Fibroblast of skin of abdomen (primary cell): Measurements from ENCODE around the gene WDFY3.

Source experiments
- DNase-seq: peaks from one replicate; pipeline ENCODE4 v3.0.0-alpha.2; 2013

Gene WDFY3

GRCh38 chr4:84905646-84906045, 60.8 kb downstream of the WDFY3 start:
- DNase-seq = peak; percentile 5

GRCh38 chr4:84901740-84902281, 64.7 kb downstream of the WDFY3 start:
- no peak for DNase-seq

DNA sequence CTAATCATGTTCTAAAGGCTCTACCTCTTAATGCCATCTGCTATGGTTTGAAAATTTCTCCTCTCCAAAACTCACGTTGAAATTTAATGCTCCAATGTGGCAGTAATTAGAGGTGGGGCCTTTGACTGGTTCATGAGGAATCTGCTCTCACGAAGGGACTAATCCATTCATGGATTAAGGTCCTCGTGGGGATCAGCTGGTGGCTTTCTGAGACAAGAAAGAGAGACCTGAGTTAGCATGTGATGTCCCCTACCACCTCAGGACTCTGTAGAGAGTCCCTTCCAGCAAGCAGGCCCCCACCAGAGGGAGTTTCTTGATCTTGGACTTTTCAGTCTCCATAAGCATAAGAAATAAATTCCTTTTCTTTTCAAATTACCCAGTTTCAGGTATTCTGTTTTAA, 65.3 kb downstream of the WDFY3 start:
- DNase-seq = no peak

- no peak for DNase-seq
Measured at GRCh38 chr4:84899616-84900015, 66.9 kb downstream of the WDFY3 start.

- no peak for DNase-seq
Measured at GRCh38 chr4:84897516-84897915, 69.0 kb downstream of the WDFY3 start.

DNA sequence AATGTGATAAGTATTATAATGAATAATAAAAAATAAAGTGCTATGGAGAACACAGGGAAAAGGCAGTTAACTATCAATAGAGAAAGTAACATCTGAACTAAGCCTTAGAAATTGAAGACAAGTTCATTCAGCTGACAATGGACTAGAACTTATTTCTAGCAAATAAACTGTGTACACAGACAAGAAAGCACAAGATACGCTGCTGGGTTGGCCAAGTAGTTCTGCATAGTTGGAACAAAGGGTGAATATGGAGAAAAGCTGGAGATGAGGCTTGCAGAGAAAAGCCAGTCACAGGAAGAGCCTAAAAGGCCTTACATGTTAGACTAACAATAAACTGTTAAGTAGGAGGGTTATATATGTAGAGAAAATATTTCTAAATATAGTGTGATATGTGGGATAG, 71.2 kb downstream of the WDFY3 start:
- DNase-seq = no peak

DNA sequence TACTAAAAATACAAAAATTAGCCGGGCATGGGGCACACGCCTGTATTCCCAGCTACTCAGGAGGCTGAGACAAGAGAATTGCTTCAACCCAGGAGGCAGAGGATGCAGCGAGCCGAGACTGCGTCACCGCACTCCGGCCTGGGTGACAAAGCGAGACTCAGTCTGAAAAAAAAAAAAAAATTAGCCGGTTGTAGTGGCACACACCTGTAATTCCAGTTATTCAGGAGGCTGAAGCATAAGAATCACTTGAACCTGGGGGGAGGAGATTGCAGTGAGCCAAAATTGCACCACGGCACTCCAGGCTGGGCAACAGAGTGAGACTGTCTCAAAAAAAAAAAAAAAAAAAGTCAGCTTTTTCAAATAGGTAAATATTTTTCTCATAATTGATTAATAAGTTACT, 71.9 kb downstream of the WDFY3 start:
- no peak for DNase-seq

DNA sequence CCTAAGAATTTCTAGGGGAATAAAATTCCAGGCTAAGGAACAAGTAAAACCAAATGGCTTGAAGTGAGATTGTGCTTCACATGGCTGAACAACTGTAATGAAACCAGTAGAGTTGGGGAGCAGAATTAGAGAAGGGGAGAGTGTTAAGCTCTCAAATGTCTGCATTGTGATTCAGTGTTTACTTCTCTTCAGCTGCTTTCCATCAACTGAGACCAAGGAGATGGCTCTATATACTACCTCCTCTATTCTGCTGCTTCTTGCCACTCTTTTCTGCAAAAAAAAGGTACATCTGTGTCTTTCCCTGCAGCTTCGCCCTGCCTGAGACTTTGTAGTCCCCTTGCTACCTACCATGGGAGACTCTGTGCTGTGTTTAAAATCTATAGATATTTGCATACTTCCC, 73.5 kb downstream of the WDFY3 start:
- DNase-seq = no peak

DNA sequence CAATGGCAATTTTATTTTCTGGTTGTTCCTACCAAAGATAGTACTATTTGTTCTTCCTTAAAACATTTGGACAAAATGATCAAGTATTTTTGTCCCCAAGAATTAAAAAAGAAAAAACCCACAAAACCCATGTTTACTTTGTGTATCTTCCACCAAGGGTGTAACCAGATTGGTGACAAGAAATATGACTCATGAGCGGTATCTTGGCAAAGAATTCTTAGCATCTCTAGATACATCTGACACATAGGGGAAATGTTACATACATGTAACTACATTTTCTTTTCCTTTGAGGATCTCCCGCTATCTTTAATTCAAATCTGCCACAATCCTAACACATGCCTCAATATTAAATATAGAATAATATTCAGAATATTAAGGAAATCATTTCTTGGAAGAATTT, 78.7 kb downstream of the WDFY3 start:
- DNase-seq = peak; percentile 50

DNA sequence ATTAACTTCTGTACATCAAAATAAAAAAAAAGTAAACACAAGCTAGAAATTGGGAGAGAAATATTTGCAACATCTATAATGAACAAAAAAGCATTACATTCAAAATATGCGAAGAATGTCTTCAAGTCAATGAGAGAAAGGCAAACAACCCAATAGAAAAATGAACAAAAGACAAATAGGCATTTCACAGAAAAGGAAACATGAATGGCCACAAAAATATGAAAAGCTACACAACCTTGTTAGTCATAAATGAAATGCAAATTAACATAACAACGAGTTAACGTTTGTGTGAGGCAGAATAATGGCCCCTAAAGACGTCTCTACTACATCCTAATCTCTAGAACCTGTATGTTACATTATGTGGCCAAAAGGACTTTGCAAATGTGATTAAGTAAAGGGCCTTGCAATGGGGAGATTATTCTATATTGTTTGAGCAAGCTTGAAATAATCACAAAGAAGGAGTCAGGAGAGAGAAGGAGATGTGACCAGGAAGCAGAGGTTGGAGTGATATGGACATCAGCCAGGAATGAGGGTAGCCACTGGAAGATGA, 86.8 kb downstream of the WDFY3 start:
- DNase-seq = peak; percentile 59

GRCh38 chr4:84878546-84878945, 87.9 kb downstream of the WDFY3 start:
- DNase-seq = peak; percentile 24

DNA sequence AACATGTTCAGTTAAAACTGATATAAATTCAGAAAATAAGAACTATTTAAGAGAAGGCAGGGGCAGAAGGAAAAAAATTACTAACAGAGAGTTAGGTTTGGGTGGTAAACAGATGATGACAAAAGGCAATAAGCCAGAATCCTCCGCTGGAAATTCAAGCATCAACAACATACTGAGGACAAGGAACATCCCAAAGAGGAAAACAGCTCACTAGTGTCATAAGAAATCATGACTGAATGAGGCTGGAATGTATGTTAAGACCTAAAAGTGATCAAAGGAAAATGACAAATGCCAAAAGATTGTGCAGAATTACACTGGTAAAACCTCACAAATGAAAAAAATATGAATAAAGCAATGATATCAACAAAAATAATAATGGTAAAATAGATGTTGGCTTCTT, 88.4 kb downstream of the WDFY3 start:
- DNase-seq = peak; percentile 88

GRCh38 chr4:84877051-84877833, 89.2 kb downstream of the WDFY3 start:
- DNase-seq = peak; percentile 52

DNA sequence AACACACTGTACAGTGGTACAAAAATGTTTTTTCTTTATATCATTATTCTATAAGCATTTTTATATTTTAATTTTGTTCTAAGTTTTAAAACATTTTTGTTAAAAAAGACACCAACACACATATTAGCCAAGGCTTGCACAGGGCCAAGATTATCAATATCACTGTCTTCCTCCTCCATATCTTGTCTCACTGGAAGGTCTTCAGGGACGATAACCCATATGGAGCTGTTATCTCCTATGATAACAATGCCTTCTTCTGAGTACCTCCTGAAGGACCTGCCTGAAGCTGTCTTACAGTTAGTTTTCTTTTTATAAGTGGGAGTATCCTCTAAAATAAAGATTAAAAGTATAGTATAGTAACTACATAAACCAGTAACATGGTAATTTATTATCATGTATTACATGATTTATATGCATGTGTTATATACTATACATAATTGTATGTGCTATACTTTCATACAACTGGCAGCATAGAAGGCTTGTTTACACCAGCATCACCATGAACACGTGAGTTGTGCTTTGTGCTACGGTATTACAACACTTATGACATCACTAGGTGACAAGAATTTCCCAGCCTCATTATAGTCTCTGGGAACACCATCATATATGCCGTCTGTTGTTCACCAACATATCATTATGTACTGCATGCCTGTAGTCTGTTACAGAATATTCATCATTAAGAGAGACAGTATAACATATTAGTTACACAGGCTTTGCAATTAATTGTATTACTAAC, 90.7 kb downstream of the WDFY3 start:
- no peak for DNase-seq

DNA sequence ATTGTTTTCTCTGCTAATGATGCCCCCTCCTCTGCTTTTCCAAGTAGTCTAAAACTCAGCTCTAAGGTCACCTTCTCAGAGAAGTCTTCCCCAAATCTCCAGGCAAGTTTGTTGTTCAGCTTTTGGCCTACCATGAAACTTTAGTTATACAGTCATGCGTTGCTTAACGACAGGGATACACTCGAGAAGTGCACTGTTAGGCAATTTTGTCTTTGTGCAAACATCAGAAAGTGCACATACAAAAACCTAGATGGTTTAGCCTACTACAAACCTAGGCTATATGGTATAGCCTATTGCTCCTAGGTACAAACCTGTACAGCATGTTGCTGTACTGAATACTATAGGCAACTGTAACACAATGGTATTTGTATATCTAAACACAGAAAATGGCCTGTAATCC, 91.9 kb downstream of the WDFY3 start:
- no peak for DNase-seq

DNA sequence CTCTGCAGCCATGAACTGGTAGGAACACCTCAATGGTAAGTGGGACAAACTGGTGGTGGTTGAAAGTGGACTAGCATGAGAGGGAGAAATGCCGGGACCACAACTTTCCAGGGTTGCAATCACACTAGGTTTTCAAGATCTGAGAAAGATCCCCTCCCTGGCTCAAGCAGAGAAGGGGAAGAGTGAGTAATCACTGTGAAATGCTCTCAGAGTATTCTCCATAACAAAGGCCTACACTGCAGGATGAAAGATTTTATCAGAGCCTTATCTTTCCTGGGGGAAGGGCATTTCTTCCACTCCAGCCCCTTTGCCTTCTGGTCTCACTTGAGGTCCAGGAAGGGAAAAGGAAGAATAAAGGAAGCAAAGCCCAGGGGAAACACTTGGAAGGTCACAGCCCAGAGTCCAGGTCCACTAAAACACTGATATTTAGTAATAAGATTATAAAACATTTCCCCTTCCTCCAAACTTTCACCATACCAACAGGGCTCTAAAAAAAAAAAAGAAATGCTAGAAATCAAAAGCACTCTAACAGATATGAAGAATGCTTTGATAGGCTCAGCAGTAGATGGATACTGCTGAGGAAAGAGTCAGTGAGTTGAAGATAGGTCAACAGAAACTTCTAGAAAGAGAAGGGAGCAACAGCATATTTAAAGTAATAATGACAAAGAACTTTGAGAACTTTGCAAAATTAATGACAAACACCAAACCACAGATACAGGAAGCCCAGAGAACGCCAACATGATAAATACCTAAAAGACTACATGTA, 95.9 kb downstream of the WDFY3 start:
- DNase-seq = peak; percentile 72

DNA sequence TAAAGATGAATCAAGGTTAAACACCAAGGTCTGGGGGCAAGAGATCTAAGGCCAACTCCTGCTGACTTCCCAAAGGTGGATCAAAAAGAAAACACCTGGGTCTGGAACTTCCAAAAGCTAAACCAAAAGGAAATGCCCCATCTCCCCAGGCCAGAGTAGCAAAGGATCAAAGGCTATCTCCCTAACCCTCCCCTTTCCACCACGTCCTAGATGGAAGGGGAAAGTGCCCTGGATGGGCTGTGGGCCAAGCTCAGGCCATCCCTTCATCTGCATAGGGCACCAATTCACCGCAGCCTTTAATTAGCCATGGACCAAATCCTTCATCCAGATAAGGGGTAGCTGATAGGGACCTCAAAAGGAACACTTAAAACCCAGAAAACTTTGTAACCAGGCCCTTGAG, 100.2 kb downstream of the WDFY3 start:
- no peak for DNase-seq

GRCh38 chr4:84865600-84865999, 100.9 kb downstream of the WDFY3 start:
- no peak for DNase-seq

DNA sequence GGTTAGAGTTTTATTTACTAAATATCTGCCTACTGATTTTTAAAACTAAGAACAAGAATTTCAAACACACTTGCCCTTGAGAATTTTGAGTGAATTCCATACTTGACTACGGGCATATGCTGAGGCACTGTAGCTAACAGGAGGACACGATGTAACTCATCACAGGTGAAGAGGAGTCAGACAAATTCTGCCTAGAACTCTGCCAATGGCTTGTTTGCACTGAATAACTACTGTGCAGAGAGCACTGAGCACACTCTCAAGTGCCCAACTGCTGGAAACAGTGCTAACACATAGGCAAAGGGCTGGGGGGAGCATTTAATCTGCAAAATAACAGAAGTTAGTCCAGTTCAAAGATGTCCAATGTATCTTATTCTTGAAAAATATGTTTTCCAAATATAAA, 104.4 kb downstream of the WDFY3 start:
- no peak for DNase-seq

DNA sequence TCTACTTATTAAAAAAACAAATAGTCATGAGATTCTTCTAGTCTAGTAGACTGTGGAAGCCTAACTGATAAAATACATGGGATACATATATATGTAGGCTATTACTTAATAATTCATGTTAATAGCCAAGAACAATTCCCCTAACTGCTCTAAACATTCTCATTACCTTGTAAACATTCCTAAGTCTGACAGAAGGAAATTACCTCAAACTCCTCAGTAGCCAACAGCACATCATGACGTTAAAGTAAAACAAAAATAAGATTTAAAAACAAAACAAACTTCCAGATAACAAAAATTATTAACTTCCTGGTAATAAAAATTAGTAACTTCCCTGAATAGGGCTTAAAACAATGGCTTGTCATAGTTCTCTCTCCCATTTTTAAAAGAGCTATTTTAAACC, 109.2 kb downstream of the WDFY3 start:
- no peak for DNase-seq

DNA sequence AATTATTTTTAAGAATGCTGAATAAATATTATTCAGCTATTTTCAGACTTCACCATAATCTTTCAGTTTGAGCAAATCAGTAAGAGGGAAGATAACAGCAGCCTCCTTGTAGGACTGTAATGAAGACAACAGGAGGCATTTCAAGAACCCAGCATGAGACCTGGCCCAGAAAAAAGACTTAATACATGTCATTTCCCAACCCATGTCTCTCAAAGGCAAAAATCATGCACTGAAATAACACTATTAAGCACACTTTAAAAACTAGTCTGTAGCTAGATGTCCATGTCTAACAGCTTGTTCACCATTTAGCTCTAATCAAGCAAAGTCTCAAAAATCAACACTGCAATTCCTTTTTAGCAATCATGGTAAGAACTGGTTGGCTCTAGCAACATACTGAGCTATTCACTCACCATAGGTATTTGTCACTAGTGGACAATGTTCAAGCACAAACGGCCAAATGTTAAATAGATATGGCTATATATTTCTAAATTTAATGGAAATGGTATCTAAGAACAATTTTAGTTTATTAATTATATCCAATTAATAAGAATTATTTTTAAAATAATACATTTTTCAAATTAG, 109.9 kb downstream of the WDFY3 start:
- no peak for DNase-seq

GRCh38 chr4:84855774-84856173, 110.7 kb downstream of the WDFY3 start:
- DNase-seq = no peak

GRCh38 chr4:84852081-84852480, 114.4 kb downstream of the WDFY3 start:
- no peak for DNase-seq
